Stimulated activated CD4-positive, alpha-beta T cell treated with anti-CD3 and anti-CD28 coated beads, Interleukin-1b, Interleukin-23, amount 100 ng/mL, for 4 hours (primary cell): ENCODE measurements around the gene ABCA4.

Experiments used
- DNase-seq, 2 donors: peaks; one replicate each; pipeline ENCODE4 v3.0.0-alpha.2; 2020; ENCODE audit warnings: low read depth in 2 of 2

The ABCA4 gene

GRCh38 chr1:94050675-94051074, 70.3 kb downstream of the ABCA4 start:
- no peak for DNase-seq

- DNase-seq, result no peak
These were observed 70.7 kb downstream of the ABCA4 start for GRCh38 chr1:94050254-94050653.

GRCh38 chr1:94049791-94050190, 71.2 kb downstream of the ABCA4 start:
- DNase-seq, result no peak

GRCh38 chr1:94048413-94049164, 72.4 kb downstream of the ABCA4 start:
- DNase-seq, result no peak

GRCh38 chr1:94047949-94048348, 73.0 kb downstream of the ABCA4 start:
- no peak for DNase-seq

GRCh38 chr1:94045465-94046056, 75.4 kb downstream of the ABCA4 start:
- DNase-seq, result peak in 1 of 2 donors; percentile 11

- no peak for DNase-seq
These were observed 76.1 kb downstream of the ABCA4 start for GRCh38 chr1:94044891-94045290.

GRCh38 chr1:94044290-94044790, 76.6 kb downstream of the ABCA4 start:
- DNase-seq, result no peak

- no peak for DNase-seq
These were observed 77.1 kb downstream of the ABCA4 start for GRCh38 chr1:94043738-94044289.

- DNase-seq, result no peak
These were observed 78.6 kb downstream of the ABCA4 start for GRCh38 chr1:94042388-94042787.

GRCh38 chr1:94039871-94040569, 80.9 kb downstream of the ABCA4 start:
- DNase-seq, result no peak

- peak; percentile 29 to 36 for DNase-seq
These were observed 81.5 kb downstream of the ABCA4 start for GRCh38 chr1:94039514-94039870.

GRCh38 chr1:94038511-94038910, 82.4 kb downstream of the ABCA4 start:
- no peak for DNase-seq

- no peak for DNase-seq
These were observed 83.3 kb downstream of the ABCA4 start for GRCh38 chr1:94037392-94038229.

GRCh38 chr1:94036730-94037129, 84.2 kb downstream of the ABCA4 start:
- DNase-seq, result no peak

GRCh38 chr1:94033849-94034248, 87.1 kb downstream of the ABCA4 start:
- DNase-seq, result no peak

GRCh38 chr1:94032637-94033036, 88.3 kb downstream of the ABCA4 start:
- no peak for DNase-seq

GRCh38 chr1:94031591-94031990, 89.4 kb downstream of the ABCA4 start:
- no peak for DNase-seq

- DNase-seq, result no peak
These were observed 89.8 kb downstream of the ABCA4 start for GRCh38 chr1:94031154-94031553.

- DNase-seq, result no peak
These were observed 91.6 kb downstream of the ABCA4 start for GRCh38 chr1:94029130-94029993.
